Trophoblast cell (in vitro differentiated cells and primary cell): ENCODE results near the gene NEBL.

Experiments
- DNase-seq, 2 donors: peaks; one replicate each; pipeline ENCODE4 v3.0.0-alpha.2; 2016
- H2AFZ ChIP-seq: 2 replicates; pipeline ENCODE4 v1.6.1; 2013; ENCODE audit warnings: low read length, moderate library complexity, mild to moderate bottlenecking; ENCODE audit not compliant: insufficient read depth, poor library complexity
- H2AK5ac ChIP-seq: 2 replicates; pipeline ENCODE4 v1.6.1; 2013; ENCODE audit warnings: mild to moderate bottlenecking, low read length
- H2BK120ac ChIP-seq: 2 replicates; pipeline ENCODE4 v1.6.1; 2013; ENCODE audit warnings: low read length, mild to moderate bottlenecking, moderate library complexity; ENCODE audit not compliant: insufficient read depth, poor library complexity
- H2BK12ac ChIP-seq: 2 replicates; pipeline ENCODE4 v1.6.1; 2013; ENCODE audit warnings: mild to moderate bottlenecking, low read length, moderate library complexity
- H2BK5ac ChIP-seq: 2 replicates; pipeline ENCODE4 v1.6.1; 2013; ENCODE audit warnings: low read length, low read depth, moderate library complexity, mild to moderate bottlenecking; ENCODE audit not compliant: poor library complexity
- H3K14ac ChIP-seq: 2 replicates; pipeline ENCODE4 v1.6.1; 2013; ENCODE audit warnings: mild to moderate bottlenecking, low read length
- H3K18ac ChIP-seq: 2 replicates; pipeline ENCODE4 v1.6.1; 2013; ENCODE audit warnings: mild to moderate bottlenecking, low read length
- H3K23ac ChIP-seq: 2 replicates; pipeline ENCODE4 v1.6.1; 2013; ENCODE audit warnings: low read length
- H3K27ac ChIP-seq: 2 replicates; pipeline ENCODE4 v1.5.1; 2013; ENCODE audit warnings: low read depth, mild to moderate bottlenecking, inconsistent platforms, low read length, moderate library complexity
- H3K27me3 ChIP-seq: 2 replicates; pipeline ENCODE4 v1.6.1; 2013; ENCODE audit warnings: inconsistent platforms, mild to moderate bottlenecking, low read length, moderate library complexity; ENCODE audit not compliant: insufficient read depth
- H3K36me3 ChIP-seq, 2 experiments: 1 replicate in 1 of 2; 2 replicates in 1 of 2; pipeline ENCODE4 v1.6.1; 2013; ENCODE audit warnings: low read length in 2 of 2, mild to moderate bottlenecking in 2 of 2, moderate library complexity in 1 of 2; ENCODE audit not compliant: insufficient read depth in 2 of 2, control insufficient read depth in 1 of 2
- H3K4ac ChIP-seq: 2 replicates; pipeline ENCODE4 v1.6.1; 2013; ENCODE audit warnings: low read depth, mild to moderate bottlenecking, low read length, moderate library complexity
- H3K4me1 ChIP-seq, 2 experiments: 1 replicate in 1 of 2; 2 replicates in 1 of 2; pipeline ENCODE4 v1.6.1; 2013; ENCODE audit warnings: low read length in 2 of 2, mild to moderate bottlenecking in 2 of 2, moderate library complexity in 1 of 2; ENCODE audit not compliant: insufficient read depth in 2 of 2, control insufficient read depth in 1 of 2
- H3K4me2 ChIP-seq: 2 replicates; pipeline ENCODE4 v1.6.1; 2013; ENCODE audit warnings: inconsistent platforms, mild to moderate bottlenecking, low read length, moderate library complexity
- H3K4me3 ChIP-seq: 2 replicates; pipeline ENCODE4 v1.5.1; 2013; ENCODE audit warnings: mild to moderate bottlenecking, low read depth, low read length, inconsistent platforms
- H3K79me1 ChIP-seq: one replicate; pipeline ENCODE4 v1.6.1; 2013; ENCODE audit warnings: low read length
- H3K79me2 ChIP-seq: 2 replicates; pipeline ENCODE4 v1.6.1; 2013; ENCODE audit warnings: low read length, mild to moderate bottlenecking; ENCODE audit not compliant: control insufficient read depth, insufficient read depth, poor library complexity
- H3K9ac ChIP-seq: 2 replicates; pipeline ENCODE4 v1.6.1; 2013; ENCODE audit warnings: mild to moderate bottlenecking, low read length
- H3K9me3 ChIP-seq: 2 replicates; pipeline ENCODE4 v1.6.1; 2013; ENCODE audit warnings: low read depth, mild to moderate bottlenecking, control low read depth, inconsistent platforms, low read length; ENCODE audit not compliant: insufficient read depth
- H4K12ac ChIP-seq: 2 replicates; pipeline ENCODE4 v1.6.1; 2013; ENCODE audit warnings: low read depth, mild to moderate bottlenecking, low read length, moderate library complexity
- H4K8ac ChIP-seq: 2 replicates; pipeline ENCODE4 v1.6.1; 2013; ENCODE audit warnings: low read depth, mild to moderate bottlenecking, low read length, moderate library complexity
- H4K91ac ChIP-seq: one replicate; pipeline ENCODE4 v1.6.1; 2013; ENCODE audit warnings: low read depth, mild to moderate bottlenecking, low read length, moderate library complexity
- WGBS: extraction: QIAGEN DNeasy Blood & Tissue Kit; methylation state at CpG from one replicate; pipeline ENCODE4 v1.1.7; 2013; ENCODE audit warnings: missing lambda C conversion rate; ENCODE audit not compliant: insufficient read length, insufficient coverage; ENCODE audit errors: extremely low coverage; 5-methylcytosine and 5-hydroxymethylcytosine counted together

Gene NEBL

GRCh38 chr10:20890009-20890408 lies 7.1 kb downstream of the NEBL start:
- Histone ChIP-seq H2BK120ac (no peak overlapping the region), H4K8ac (no peak overlapping the region), H2BK5ac (no peak overlapping the region), H3K4me2 (no peak overlapping the region), H3K79me1 (peaks cover 2% of the 10 kb centered on the region), H2AK5ac (no peak overlapping the region), H3K14ac (no peak overlapping the region), H3K18ac (no peak overlapping the region), H3K27me3 (no peaks in the 10 kb centered on the region), H4K12ac (no peak overlapping the region), H3K4me3 (no peak overlapping the region), H2AFZ (no peak overlapping the region), H3K9me3 (no peaks in the 10 kb centered on the region), H2BK12ac (no peak overlapping the region), H3K4me1 (peaks cover 5 to 10% of the 10 kb centered on the region in 2 experiments), H3K27ac (no peak overlapping the region), H3K4ac (no peak overlapping the region), H3K79me2 (no peaks in the 10 kb centered on the region), H3K9ac (no peak overlapping the region), H3K36me3 (no peaks in the 10 kb centered on the region), H4K91ac (no peak overlapping the region), H3K23ac (no peak overlapping the region)
- peak; percentile 26 to 55 for DNase-seq
- no CpG with 5 or more reads among the region's 6 CpGs for WGBS

GRCh38 chr10:20888620-20889330 lies 8.3 kb downstream of the NEBL start:
- Histone ChIP-seq H4K12ac (no peak overlapping the region), H3K14ac (no peak overlapping the region), H3K9ac (no peak overlapping the region), H4K91ac (no peak overlapping the region), H3K23ac (no peak overlapping the region), H3K27ac (no peak overlapping the region), H3K9me3 (no peaks in the 10 kb centered on the region), H3K4me2 (no peak overlapping the region), H3K18ac (no peak overlapping the region), H2AK5ac (no peak overlapping the region), H2BK12ac (no peak overlapping the region), H3K4me3 (no peak overlapping the region), H3K4me1 (peaks cover 5 to 10% of the 10 kb centered on the region in 2 experiments), H3K79me2 (no peaks in the 10 kb centered on the region), H2BK5ac (no peak overlapping the region), H4K8ac (no peak overlapping the region), H2AFZ (no peak overlapping the region), H3K27me3 (no peaks in the 10 kb centered on the region), H2BK120ac (no peak overlapping the region), H3K36me3 (no peaks in the 10 kb centered on the region), H3K4ac (no peak overlapping the region), H3K79me1 (peaks cover 2% of the 10 kb centered on the region)
- WGBS: 100% methylated on average over 2 of the region's 7 CpGs
- no peak for DNase-seq

- Histone ChIP-seq H2BK5ac (no peak overlapping the region), H2AK5ac (no peak overlapping the region), H3K18ac (no peak overlapping the region), H3K14ac (no peak overlapping the region), H2AFZ (no peak overlapping the region), H3K79me1 (peaks cover 2% of the 10 kb centered on the region), H2BK120ac (no peak overlapping the region), H3K27ac (no peak overlapping the region), H3K9ac (no peak overlapping the region), H4K8ac (no peak overlapping the region), H3K79me2 (no peaks in the 10 kb centered on the region), H3K4me2 (no peak overlapping the region), H3K4me3 (no peak overlapping the region), H3K23ac (no peak overlapping the region), H4K91ac (no peak overlapping the region), H3K4me1 (peaks cover 5 to 10% of the 10 kb centered on the region in 2 experiments), H4K12ac (no peak overlapping the region), H2BK12ac (no peak overlapping the region), H3K9me3 (no peaks in the 10 kb centered on the region), H3K27me3 (no peaks in the 10 kb centered on the region), H3K36me3 (no peaks in the 10 kb centered on the region), H3K4ac (no peak overlapping the region)
- WGBS: no CpG with 5 or more reads among the region's 7 CpGs
- no peak for DNase-seq
Observed at GRCh38 chr10:20887706-20888555, 9.2 kb downstream of the NEBL start.

- H3K79me1 ChIP-seq: no peaks in the 10 kb centered on the region
- no peaks in the 10 kb centered on the region for H3K79me2 ChIP-seq
- H3K18ac ChIP-seq: no peak overlapping the region
- H2BK12ac ChIP-seq: no peak overlapping the region
- WGBS: no CpG with 5 or more reads among the region's 3 CpGs
- no peak overlapping the region for H2AK5ac ChIP-seq
- H3K4me1 ChIP-seq: peaks cover 2 to 6% of the 10 kb centered on the region in 2 experiments
- H3K9ac ChIP-seq: no peak overlapping the region
- H3K27me3 ChIP-seq: no peaks in the 10 kb centered on the region
- H3K14ac ChIP-seq: no peak overlapping the region
- DNase-seq: no peak
- H2AFZ ChIP-seq: no peak overlapping the region
- H4K91ac ChIP-seq: no peak overlapping the region
- H3K4ac ChIP-seq: no peak overlapping the region
- H3K23ac ChIP-seq: no peak overlapping the region
- H4K12ac ChIP-seq: no peak overlapping the region
- no peak overlapping the region for H2BK5ac ChIP-seq
- no peaks in the 10 kb centered on the region for H3K9me3 ChIP-seq
- no peak overlapping the region for H4K8ac ChIP-seq
- no peak overlapping the region for H3K4me2 ChIP-seq
- no peak overlapping the region for H3K27ac ChIP-seq
- no peak overlapping the region for H2BK120ac ChIP-seq
- H3K36me3 ChIP-seq: no peaks in the 10 kb centered on the region
- no peak overlapping the region for H3K4me3 ChIP-seq
Observed at GRCh38 chr10:20885678-20886077, 11.4 kb downstream of the NEBL start.
